A549 (cell line): ENCODE results near the gene RNF38.
"Not testable (repeated sequence)": the region's sequence is repeated elsewhere in the genome, so short reads cannot be mapped to it uniquely, and the experiment has no call there.

Experiments used
- CTCF ChIP-seq: fragments of >200 bp; sonication (Bioruptor Twin); formaldehyde crosslinking; IDR thresholded peaks from 3 replicates; pipeline ENCODE4 v1.5.1; 2016
- FOSB ChIP-seq: fragments of 250-450 bp; sonication (Bioruptor Pico); IDR thresholded peaks from 2 replicates; pipeline ENCODE4 v1.5.0; 2020; ENCODE audit warnings: mild to moderate bottlenecking, moderate library complexity
- POLR2A ChIP-seq: IDR thresholded peaks from 2 replicates; pipeline ENCODE4 v1.6.1; 2012; ENCODE audit warnings: mild to moderate bottlenecking, low read length

- TF ChIP-seq POLR2A, CTCF, FOSB: not testable (repeated sequence)
These were observed 48.5 kb upstream of the RNF38 start for GRCh38 chr9:36448555-36448954.
